ENCODE data around the gene EPB41L4A.

EPB41L4A gene

DNA sequence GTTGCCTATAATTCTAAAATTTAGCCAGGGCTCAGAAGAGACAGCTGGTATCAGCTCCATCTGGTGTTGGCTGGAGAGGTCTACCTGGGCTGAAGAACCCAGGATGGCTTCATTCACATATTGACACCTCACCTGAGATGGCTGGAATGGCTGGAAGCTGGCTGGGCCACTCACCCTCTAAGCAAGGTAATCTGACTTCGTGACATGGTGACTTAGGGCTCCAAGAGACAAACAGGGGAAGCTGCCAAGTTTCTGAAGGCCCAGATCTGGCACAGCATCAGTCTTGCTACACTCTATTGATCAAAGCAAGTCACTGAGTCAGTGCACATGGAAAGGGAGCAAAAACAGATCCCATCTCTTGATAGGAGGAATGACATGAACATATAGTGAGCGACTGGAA lies 102.3 kb downstream of the EPB41L4A start:
- Histone ChIP-seq H3K4me3 (replicated peaks; ENCODE audit: insufficient read depth, low read length) (no peak overlapping the region), H3K27me3 (ENCODE audit: insufficient read depth, poor library complexity, severe bottlenecking) (no peaks in the 10 kb centered on the region), H3K27ac (replicated peaks) (no peak overlapping the region)
- no peak for DNase-seq (ENCODE audit: low read depth in 1 of 2, low spot score in 1 of 2)
- TF ChIP-seq POLR2AphosphoS5 (IDR thresholded peaks at IDR 0.05; ENCODE audit: low read depth) (no peak), GABPA (IDR thresholded peaks at IDR 0.05; ENCODE audit: low read depth) (no peak), SPI1 (IDR thresholded peaks at IDR 0.05; ENCODE audit: borderline replicate concordance, low read depth) (no peak)
- TF ChIP-seq, protein P1, sequence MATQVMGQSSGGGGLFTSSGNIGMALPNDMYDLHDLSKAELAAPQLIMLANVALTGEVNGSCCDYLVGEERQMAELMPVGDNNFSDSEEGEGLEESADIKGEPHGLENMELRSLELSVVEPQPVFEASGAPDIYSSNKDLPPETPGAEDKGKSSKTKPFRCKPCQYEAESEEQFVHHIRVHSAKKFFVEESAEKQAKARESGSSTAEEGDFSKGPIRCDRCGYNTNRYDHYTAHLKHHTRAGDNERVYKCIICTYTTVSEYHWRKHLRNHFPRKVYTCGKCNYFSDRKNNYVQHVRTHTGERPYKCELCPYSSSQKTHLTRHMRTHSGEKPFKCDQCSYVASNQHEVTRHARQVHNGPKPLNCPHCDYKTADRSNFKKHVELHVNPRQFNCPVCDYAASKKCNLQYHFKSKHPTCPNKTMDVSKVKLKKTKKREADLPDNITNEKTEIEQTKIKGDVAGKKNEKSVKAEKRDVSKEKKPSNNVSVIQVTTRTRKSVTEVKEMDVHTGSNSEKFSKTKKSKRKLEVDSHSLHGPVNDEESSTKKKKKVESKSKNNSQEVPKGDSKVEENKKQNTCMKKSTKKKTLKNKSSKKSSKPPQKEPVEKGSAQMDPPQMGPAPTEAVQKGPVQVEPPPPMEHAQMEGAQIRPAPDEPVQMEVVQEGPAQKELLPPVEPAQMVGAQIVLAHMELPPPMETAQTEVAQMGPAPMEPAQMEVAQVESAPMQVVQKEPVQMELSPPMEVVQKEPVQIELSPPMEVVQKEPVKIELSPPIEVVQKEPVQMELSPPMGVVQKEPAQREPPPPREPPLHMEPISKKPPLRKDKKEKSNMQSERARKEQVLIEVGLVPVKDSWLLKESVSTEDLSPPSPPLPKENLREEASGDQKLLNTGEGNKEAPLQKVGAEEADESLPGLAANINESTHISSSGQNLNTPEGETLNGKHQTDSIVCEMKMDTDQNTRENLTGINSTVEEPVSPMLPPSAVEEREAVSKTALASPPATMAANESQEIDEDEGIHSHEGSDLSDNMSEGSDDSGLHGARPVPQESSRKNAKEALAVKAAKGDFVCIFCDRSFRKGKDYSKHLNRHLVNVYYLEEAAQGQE (IDR thresholded peaks at IDR 0.05; ENCODE audit: insufficient replicate concordance, low read depth): no peak
- TF ChIP-seq, protein P2, sequence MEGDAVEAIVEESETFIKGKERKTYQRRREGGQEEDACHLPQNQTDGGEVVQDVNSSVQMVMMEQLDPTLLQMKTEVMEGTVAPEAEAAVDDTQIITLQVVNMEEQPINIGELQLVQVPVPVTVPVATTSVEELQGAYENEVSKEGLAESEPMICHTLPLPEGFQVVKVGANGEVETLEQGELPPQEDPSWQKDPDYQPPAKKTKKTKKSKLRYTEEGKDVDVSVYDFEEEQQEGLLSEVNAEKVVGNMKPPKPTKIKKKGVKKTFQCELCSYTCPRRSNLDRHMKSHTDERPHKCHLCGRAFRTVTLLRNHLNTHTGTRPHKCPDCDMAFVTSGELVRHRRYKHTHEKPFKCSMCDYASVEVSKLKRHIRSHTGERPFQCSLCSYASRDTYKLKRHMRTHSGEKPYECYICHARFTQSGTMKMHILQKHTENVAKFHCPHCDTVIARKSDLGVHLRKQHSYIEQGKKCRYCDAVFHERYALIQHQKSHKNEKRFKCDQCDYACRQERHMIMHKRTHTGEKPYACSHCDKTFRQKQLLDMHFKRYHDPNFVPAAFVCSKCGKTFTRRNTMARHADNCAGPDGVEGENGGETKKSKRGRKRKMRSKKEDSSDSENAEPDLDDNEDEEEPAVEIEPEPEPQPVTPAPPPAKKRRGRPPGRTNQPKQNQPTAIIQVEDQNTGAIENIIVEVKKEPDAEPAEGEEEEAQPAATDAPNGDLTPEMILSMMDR (IDR thresholded peaks at IDR 0.05; ENCODE audit: insufficient read depth, low read length): no peak

DNA sequence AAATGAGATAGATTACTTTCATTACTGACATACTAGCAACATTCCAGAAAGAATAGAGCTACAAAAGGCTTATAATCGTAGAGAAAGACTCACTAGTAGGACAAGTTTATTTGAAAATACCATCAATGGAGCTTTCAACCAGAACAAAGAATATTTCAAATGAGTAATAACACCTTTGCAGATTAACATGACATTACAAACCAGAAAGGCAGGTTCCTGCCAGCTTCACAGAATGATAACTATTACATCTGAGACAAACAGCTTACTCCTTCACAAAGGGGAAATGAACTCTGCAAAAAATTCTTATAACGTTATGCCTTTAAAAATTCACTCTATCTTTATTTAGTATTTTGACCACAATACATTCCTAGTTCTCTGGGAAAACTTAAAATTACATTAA lies 103.1 kb downstream of the EPB41L4A start:
- no peaks in the 10 kb centered on the region for H3K27me3 ChIP-seq (ENCODE audit: insufficient read depth, poor library complexity, severe bottlenecking)
- no peak overlapping the region for H3K27ac ChIP-seq (replicated peaks)
- TF ChIP-seq GABPA (IDR thresholded peaks at IDR 0.05; ENCODE audit: low read depth): no peak

DNA sequence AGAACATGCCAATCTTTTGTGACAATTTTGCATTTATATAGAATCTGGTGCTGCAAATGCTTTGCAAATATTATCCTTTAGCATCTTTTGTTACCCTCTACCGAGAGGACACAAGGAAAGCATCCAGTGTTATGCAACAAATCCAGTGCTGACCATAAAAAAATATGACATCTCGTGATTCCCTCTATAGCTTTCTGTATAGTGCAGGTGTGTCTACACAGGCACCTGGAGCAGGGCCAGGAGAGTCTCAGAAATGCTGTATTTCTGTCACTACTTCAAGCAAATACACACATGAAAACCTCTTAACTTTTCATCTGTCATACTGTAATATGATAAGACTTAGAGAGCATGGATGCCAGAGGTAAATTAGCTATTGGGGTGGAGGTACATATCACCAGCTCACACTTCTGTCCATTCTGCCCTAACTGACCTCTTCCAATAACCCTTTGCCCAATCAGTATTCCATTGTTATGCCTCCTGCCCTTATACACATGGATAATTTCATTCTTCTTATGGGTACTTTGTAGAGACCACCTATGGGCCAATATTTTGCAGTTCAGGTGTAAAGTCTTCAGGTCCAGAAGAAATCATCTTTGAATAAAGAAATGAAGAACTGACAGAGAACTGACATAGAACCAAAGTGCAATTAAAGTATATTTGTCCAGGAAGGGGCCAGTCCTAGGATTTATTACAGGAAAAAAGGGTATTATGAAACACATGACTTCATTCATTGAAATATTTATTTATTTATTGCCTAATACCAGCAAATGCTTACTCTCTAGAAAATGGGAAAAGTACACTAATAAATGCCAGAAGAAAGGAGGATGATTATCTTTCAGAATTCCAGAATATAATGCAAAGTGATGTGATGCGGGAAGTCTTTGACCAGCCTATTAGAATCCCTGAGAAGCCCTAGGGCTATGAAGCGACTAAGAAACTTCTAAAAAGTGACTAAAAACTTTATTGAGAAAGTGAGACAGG lies 106.5 kb downstream of the EPB41L4A start:
- DNase-seq (ENCODE audit: low read depth in 1 of 2, low spot score in 1 of 2): no peak
- Histone ChIP-seq H3K27me3 (ENCODE audit: insufficient read depth, poor library complexity, severe bottlenecking) (no peaks in the 10 kb centered on the region), H3K27ac (replicated peaks) (no peak overlapping the region), H3K4me3 (replicated peaks; ENCODE audit: insufficient read depth, low read length) (no peak overlapping the region)
- no peak for TF ChIP-seq GABPA (IDR thresholded peaks at IDR 0.05; ENCODE audit: low read depth)

More for the DNA sequence above, 103.1 kb downstream of the EPB41L4A start:
- no peak for DNase-seq (ENCODE audit: low read depth in 1 of 2, low spot score in 1 of 2)
- H3K4me3 ChIP-seq (replicated peaks; ENCODE audit: insufficient read depth, low read length): no peak overlapping the region

DNA sequence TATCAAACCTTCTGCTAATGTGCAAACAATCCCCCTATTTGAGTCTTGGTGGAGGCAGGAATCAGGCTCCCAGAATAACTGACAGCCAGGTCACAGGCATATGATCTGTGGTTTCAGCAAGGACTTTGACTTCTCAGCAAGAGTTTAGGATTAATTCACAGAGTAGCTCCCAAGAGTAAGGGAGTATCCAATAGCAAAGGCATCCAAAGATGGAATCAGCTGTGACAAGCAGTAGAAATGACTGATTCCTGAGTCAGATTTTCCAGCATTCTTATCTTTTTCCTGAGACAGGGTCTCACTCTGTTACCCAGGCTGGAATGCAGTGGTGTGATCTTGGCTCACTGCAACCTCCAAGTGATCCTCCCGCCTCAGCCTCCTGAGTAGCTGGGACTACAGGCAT lies 108.3 kb downstream of the EPB41L4A start:
- DNase-seq (ENCODE audit: low read depth in 1 of 2, low spot score in 1 of 2): no peak
- H3K27me3 ChIP-seq (ENCODE audit: insufficient read depth, poor library complexity, severe bottlenecking): no peaks in the 10 kb centered on the region
- no peak overlapping the region for H3K27ac ChIP-seq (replicated peaks)
- TF ChIP-seq, protein P2 (IDR thresholded peaks at IDR 0.05; ENCODE audit: insufficient read depth, low read length): no peak
- TF ChIP-seq GABPA (IDR thresholded peaks at IDR 0.05; ENCODE audit: low read depth) (no peak), POLR2AphosphoS5 (IDR thresholded peaks at IDR 0.05; ENCODE audit: low read depth) (no peak), SPI1 (IDR thresholded peaks at IDR 0.05; ENCODE audit: borderline replicate concordance, low read depth) (no peak)
- TF ChIP-seq, protein P1 (IDR thresholded peaks at IDR 0.05; ENCODE audit: insufficient replicate concordance, low read depth): no peak
- H3K4me3 ChIP-seq (replicated peaks; ENCODE audit: insufficient read depth, low read length): no peak overlapping the region

Data from HL-60 (cell line).